ENCODE measurements around the gene CDK5RAP2. TPM values are rescaled to one million over a fixed set of nuclear protein-coding genes. Genes with fewer than 3 reads are reported as not detected.

CDK5RAP2 gene
- total and polyA plus RNA-seq, 2 experiments from 2014 or later, result 23.9 to 30.9 TPM

GRCh38 chr9:120567081-120567480, 12.9 kb downstream of the CDK5RAP2 start:
- TF ChIP-seq EZH2phosphoT487 (IDR thresholded peaks at IDR 0.05; ENCODE audit: low read depth, severe bottlenecking, unreplicated experiment) (no peak), EZH2 (IDR thresholded peaks at IDR 0.05; ENCODE audit: borderline replicate concordance) (no peak), CTCF (IDR thresholded peaks at IDR 0.05; ENCODE audit: poor library complexity) (no peak)
- no peaks in the 10 kb centered on the region for H3K36me3 ChIP-seq (replicated peaks; ENCODE audit: insufficient read depth, low read depth)
- no peaks in the 10 kb centered on the region for H3K9me2 ChIP-seq (replicated peaks; ENCODE audit: insufficient read depth)
- H3K27ac ChIP-seq, result no peak overlapping the region
- H4K20me1 ChIP-seq (ENCODE audit: insufficient read depth, poor library complexity, severe bottlenecking), result no peaks in the 10 kb centered on the region
- H3K4me2 ChIP-seq, result no peak overlapping the region
- no peak for DNase-seq (ENCODE audit: low spot score)
- WGBS (ENCODE audit: low lambda C conversion rate, missing lambda C conversion rate), result 92% methylated on average over 3 of the region's 3 CpGs
- no peak overlapping the region for H3K4me3 ChIP-seq
- no peak overlapping the region for H2AFZ ChIP-seq
- no peaks in the 10 kb centered on the region for H3K9me3 ChIP-seq (ENCODE audit: low read depth)
- no peaks in the 10 kb centered on the region for H3K27me3 ChIP-seq
- H3K79me2 ChIP-seq, result peaks cover 6% of the 10 kb centered on the region
- H3K4me1 ChIP-seq (ENCODE audit: insufficient read depth), result peaks cover 9% of the 10 kb centered on the region

- 100% methylated on average over 3 of the region's 3 CpGs for WGBS (ENCODE audit: low lambda C conversion rate, missing lambda C conversion rate)
- TF ChIP-seq CTCF (IDR thresholded peaks at IDR 0.05; ENCODE audit: poor library complexity) (no peak), EZH2phosphoT487 (IDR thresholded peaks at IDR 0.05; ENCODE audit: low read depth, severe bottlenecking, unreplicated experiment) (no peak)
- Histone ChIP-seq H3K4me2 (no peak overlapping the region), H3K27me3 (no peaks in the 10 kb centered on the region), H3K36me3 (replicated peaks; ENCODE audit: insufficient read depth, low read depth) (no peaks in the 10 kb centered on the region), H3K79me2 (peaks cover 6% of the 10 kb centered on the region), H3K4me1 (ENCODE audit: insufficient read depth) (no peaks in the 10 kb centered on the region), H3K9me3 (ENCODE audit: low read depth) (no peaks in the 10 kb centered on the region), H3K9me2 (replicated peaks; ENCODE audit: insufficient read depth) (no peaks in the 10 kb centered on the region), H2AFZ (no peak overlapping the region), H3K4me3 (no peak overlapping the region), H4K20me1 (ENCODE audit: insufficient read depth, poor library complexity, severe bottlenecking) (no peaks in the 10 kb centered on the region), H3K27ac (no peak overlapping the region)
- no peak for DNase-seq (ENCODE audit: low spot score)
Observed at GRCh38 chr9:120564589-120564988, 15.4 kb downstream of the CDK5RAP2 start.

GRCh38 chr9:120562861-120563443, 17.0 kb downstream of the CDK5RAP2 start:
- no peak for DNase-seq (ENCODE audit: low spot score)
- Histone ChIP-seq H3K9me3 (ENCODE audit: low read depth) (no peaks in the 10 kb centered on the region), H3K27me3 (no peaks in the 10 kb centered on the region), H3K27ac (no peak overlapping the region), H3K79me2 (peaks cover 6% of the 10 kb centered on the region), H4K20me1 (ENCODE audit: insufficient read depth, poor library complexity, severe bottlenecking) (no peaks in the 10 kb centered on the region), H2AFZ (no peak overlapping the region), H3K4me3 (no peak overlapping the region), H3K4me1 (ENCODE audit: insufficient read depth) (no peaks in the 10 kb centered on the region), H3K9me2 (replicated peaks; ENCODE audit: insufficient read depth) (no peaks in the 10 kb centered on the region), H3K4me2 (no peak overlapping the region), H3K36me3 (replicated peaks; ENCODE audit: insufficient read depth, low read depth) (no peaks in the 10 kb centered on the region)
- TF ChIP-seq EZH2 (IDR thresholded peaks at IDR 0.05; ENCODE audit: borderline replicate concordance) (no peak), EZH2phosphoT487 (IDR thresholded peaks at IDR 0.05; ENCODE audit: low read depth, severe bottlenecking, unreplicated experiment) (no peak), CTCF (IDR thresholded peaks at IDR 0.05; ENCODE audit: poor library complexity) (no peak)
- WGBS (ENCODE audit: low lambda C conversion rate, missing lambda C conversion rate), result 92% methylated on average over 8 of the region's 8 CpGs
